ENCODE measurements around the gene COP1.

DNA sequence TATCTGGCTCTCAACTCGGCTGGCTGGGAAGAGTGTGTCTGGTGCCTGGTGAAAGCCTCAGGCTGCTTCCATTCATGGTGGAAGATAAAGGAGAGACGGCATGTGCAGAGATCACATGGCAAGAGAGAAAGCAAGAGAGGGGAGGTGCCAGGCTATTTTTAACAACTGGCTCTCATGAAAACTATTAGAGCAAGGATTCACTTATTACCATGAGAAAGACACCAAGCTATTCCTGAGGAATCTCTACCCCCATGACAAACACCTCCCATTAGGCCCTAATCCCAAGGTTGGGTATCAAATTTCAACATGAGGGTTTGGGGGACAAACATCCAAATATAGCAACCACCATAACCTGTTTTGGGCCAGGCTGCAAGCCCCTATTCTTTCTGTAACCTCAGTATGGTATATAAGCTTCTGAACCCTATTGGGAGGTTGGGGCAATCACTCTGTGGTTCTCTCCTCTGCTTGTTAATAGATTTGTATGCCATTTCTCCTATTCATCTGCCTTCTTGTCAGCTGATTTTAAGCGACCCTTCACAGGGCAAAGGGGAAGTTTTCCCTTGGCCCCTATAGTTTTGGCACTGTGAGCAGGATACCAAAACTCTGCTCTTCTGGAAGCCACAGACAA, 284.7 kb downstream of the COP1 start:
- TF ChIP-seq CTCF (IDR thresholded peaks at IDR 0.05 in 8 of 11, conservative IDR thresholded peaks at IDR 0.05 in 3 of 11) (no peak), POLR2AphosphoS5 (IDR thresholded peaks at IDR 0.05) (no peak)

Data from spleen (tissue), 7 donors.